ENCODE data around the gene RAD52.

Gene RAD52

GRCh38 chr12:979349-979748 is 29.9 kb upstream of the RAD52 start:
- H3K4me3 ChIP-seq (ENCODE audit: low read depth, low read length): no peak overlapping the region
- no peak for TF ChIP-seq CTCF (IDR thresholded peaks at IDR 0.05; ENCODE audit: low read depth, low read length)

GRCh38 chr12:977156-977555 is 27.7 kb upstream of the RAD52 start:
- no peak for TF ChIP-seq CTCF (IDR thresholded peaks at IDR 0.05; ENCODE audit: low read depth, low read length)
- no peak overlapping the region for H3K4me3 ChIP-seq (ENCODE audit: low read depth, low read length)

GRCh38 chr12:976644-977043 is 27.1 kb upstream of the RAD52 start:
- TF ChIP-seq CTCF (IDR thresholded peaks at IDR 0.05; ENCODE audit: low read depth, low read length): no peak
- H3K4me3 ChIP-seq (ENCODE audit: low read depth, low read length): no peak overlapping the region

- no peak overlapping the region for H3K4me3 ChIP-seq (ENCODE audit: low read depth, low read length)
- no peak for TF ChIP-seq CTCF (IDR thresholded peaks at IDR 0.05; ENCODE audit: low read depth, low read length)
Measured at GRCh38 chr12:974271-974862, 24.9 kb upstream of the RAD52 start.

- no peak overlapping the region for H3K4me3 ChIP-seq (ENCODE audit: low read depth, low read length)
- TF ChIP-seq CTCF (IDR thresholded peaks at IDR 0.05; ENCODE audit: low read depth, low read length): no peak
Measured at GRCh38 chr12:971991-972390, 22.5 kb upstream of the RAD52 start.

- H3K4me3 ChIP-seq (ENCODE audit: low read depth, low read length): no peak overlapping the region
- TF ChIP-seq CTCF (IDR thresholded peaks at IDR 0.05; ENCODE audit: low read depth, low read length): no peak
Measured at GRCh38 chr12:969821-970220, 20.3 kb upstream of the RAD52 start.

- no peak overlapping the region for H3K4me3 ChIP-seq (ENCODE audit: low read depth, low read length)
- TF ChIP-seq CTCF (IDR thresholded peaks at IDR 0.05; ENCODE audit: low read depth, low read length): no peak
Measured at GRCh38 chr12:968545-968944, 19.1 kb upstream of the RAD52 start.
